Hepatic stellate cell (primary cell): ENCODE results near the gene VCAN.

Source experiments
- DNase-seq: peaks from one replicate; pipeline ENCODE4 v3.0.0; 2011; ENCODE audit warnings: low spot score

Gene VCAN

DNA sequence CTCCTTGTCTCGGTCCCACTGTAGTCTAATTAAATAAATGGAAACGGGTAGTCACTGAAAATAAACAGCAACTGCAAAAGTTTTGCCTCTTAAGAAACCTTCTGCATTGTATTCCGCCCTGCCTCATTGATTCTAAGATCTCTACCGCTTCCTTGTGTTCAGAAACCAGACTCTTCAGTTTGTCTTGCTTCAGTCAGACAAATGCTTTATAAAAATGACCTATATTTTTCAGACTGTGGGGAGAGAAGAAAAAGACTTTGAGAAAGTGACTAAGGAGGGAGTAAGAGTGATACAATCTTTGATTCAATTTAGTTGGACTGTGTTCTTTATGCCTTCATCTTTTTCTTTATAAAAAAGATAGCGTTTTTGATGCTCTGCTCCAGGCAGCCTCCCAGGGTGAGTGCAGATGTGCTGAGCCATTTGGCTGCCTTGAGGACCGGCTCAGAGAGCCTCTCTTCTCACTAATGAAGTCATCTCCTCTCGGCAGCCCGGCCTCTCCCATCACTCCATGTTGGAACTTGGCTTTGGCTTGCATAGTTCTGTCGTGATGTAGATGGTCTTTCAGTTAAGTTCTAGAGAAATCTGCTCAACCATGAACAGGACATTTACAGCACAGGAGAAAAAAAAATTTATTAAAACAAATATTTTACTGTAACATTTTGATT lies 4.0 kb upstream of the VCAN start:
- DNase-seq = no peak

DNA sequence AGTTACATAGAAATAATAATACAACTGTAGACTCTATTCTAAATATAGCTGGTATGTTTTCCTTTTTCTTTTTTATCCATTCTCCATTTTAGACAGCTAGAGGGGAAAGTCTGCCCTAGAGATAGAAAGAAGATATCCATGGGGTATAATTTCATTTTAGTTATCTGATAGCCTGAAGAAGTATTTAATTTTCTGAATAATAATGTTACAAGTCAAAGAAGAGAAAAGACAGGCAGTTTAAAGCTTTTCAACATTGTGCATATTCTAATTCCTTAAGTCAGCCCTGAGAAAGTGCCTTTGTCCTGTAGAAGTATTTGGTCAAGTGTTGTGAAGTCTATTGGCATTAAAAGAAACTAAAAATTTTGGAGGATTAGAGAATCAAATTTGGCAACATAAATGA lies 2.5 kb upstream of the VCAN start:
- DNase-seq = no peak

DNA sequence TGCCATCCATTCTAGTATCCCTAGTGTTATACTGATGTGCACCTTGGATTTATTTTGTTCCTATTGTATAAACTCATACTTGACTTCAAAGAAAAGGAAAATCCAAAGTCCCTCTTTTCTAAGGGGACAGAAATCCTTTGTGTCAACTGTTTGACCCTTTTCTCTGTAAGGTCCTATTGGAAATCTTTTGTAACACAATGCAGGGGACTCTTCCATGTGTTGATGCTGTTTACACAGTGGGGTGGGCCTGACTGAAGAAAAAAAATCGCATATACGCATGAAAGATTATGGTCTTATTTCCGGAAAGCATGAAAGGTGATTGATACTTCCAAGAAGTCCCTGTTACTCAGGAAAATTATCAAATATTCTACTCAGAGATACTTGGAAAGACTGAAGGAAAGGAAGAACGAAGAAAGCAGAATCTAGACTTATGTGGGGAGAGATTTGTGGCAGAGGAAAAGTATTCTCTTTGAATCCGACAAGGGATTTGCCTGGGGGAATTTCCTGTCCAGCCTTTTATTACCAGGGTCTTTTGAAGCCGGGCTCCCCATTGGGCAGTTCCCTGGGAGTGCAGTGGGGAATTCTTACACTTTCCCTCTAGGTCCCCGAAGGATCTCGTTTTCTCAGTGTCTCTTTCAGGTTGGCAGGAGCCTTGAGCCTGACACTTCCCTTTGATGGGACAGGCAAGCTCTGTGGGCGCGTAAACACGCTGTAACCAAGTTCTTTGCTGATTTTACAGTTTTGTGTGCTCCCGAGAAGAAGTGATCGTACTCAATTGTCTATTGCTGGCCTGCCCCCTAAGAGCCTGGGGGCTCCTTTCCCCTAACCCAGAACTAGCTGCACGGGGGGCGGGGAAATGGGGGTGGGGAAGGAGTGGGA lies 779 bp upstream of the VCAN start:
- DNase-seq = no peak

DNA sequence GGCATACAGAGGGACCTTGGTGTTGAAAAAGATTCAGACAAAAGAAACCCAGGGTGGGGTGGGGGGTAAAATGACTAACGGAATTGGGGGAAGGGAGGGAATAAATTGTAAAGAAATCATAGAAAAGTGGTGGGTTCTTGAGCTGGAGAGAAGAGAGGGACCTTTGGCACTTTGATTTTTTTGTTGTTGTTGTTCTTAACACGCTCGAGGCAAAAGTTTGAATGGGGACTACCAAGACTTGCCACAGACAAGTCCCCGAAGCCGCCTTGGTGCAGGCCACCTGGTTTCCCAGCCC lies 616 bp downstream of the VCAN start:
- no peak for DNase-seq

DNA sequence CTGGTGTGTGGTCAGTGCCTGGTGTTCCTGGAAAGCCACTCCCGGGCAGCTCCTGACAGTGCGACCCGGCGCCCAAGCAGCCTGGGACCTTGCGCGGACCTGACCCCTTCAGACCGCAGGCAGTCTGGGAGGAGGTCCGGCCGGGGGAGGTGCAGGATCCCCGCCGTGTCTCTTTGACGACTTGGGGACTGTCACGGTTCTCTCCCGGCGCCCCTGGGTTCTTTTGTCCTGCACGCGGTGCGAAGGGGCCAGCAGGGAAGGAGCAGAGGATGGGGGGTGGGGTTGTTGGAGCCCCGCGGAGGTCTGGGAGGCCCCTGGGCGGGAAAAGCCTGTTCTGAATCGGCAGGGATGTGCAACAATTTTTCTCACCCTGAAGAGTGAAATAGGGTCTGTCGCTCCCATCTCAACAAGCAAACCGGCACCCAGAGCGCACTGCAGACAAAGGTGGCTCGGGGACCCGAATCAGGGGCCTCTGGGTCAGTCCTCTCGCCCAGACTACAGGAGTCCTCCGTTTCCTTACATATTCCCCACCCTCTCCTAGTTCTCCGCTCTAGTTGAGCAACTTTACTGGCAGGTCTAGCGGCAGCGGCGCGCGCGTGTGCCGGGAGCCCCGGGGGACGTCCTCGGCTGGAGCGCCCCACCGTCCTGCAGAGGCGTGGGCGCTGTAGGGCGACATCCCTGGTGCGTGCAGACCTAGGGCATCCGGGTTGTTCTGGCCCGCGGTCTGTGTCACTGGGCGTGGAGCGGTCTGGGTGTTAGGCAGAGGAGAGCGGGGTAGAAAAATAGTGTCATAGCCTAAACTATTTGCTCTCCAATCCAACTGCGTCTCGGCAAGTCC lies 1.2 kb downstream of the VCAN start:
- DNase-seq = peak; percentile 77

DNA sequence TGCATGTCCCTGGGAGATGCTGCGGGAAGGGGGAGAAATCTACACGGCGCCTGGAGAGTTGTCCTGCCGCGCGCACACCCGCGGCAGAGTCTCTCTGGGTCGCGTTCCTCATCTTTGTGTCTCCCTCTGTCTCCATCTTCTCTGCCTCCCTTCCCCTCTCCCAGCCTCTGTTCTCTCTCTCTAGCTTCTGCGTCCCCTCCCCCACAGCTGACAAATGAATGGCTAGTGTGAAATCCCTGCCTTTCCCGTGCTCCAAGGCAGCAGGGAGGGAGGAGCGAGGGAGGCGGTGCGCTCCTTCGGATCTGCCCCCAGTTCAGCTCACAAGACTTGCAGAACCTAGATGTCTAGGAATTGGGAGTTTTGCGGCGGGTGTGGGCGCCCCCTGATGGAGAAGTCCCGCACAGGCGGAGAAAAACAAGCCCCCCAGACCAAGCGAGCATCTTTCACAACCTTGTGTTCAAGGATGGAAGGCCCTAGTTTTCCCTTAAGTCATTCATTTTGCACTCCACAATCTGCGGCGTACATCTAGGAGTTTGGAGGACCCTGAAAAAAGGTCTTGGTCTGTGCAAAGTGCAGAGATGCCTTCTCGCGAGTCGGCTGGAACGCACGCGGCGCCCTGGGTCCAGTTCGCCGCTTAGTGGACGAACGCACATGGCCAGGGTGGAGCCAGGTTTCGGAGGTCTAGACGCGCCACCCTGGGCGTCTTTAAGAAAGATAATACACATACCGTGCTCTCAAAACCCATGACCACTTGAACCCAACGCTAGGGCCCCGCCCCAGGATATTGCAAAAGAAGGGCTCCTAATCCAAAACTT lies 2.0 kb downstream of the VCAN start:
- peak; percentile 93 for DNase-seq

DNA sequence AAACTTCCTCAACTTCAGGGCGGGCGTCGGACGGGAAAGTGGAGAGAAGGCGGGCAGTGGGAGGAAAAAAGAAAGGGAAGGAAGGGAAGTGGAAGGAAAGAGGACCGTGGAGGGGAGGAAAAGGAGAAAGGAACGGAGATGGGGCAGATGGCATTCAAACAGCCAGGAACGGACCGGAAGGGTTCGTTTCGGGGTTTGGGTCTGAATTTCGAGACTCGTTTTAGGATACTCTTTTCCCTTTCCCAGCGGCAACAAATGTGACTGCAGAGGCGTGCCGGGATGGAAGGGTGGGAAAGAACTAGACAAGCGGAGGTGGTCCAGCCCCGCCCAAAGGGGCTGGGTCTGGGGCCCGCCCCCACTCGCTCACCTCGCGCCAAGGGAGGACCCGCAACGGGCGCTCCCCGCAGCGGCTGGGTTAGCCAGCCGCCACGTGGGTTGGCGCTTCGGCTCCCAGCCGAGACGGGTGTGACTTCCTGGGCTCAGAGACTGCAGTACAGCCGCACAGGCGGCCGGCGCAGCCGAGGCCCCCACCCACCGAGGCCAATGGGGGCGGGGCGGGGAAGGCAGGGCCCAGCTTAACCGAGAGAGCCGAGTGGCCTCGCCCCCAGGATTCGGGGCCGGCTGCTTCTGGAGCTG lies 2.7 kb downstream of the VCAN start:
- DNase-seq = peak; percentile 80

DNA sequence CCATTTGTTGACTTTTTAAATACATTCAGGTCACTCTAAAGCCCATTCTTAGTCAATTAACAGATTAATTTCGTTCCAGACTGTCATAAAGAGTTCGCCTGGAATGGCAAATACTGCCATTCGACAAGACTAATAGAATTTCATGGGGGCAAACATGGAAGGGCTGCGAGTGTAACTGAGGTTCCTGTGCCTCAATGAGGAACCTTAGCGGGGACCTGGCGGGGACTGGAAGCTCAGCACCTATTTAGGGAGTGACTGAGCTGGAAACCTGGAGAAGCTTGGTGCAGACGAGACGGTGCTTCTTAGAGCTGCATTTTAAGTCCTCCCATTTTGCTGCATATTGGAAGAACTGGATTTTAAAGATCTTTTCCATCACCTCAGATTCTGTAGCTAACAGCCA lies 3.4 kb downstream of the VCAN start:
- no peak for DNase-seq

DNA sequence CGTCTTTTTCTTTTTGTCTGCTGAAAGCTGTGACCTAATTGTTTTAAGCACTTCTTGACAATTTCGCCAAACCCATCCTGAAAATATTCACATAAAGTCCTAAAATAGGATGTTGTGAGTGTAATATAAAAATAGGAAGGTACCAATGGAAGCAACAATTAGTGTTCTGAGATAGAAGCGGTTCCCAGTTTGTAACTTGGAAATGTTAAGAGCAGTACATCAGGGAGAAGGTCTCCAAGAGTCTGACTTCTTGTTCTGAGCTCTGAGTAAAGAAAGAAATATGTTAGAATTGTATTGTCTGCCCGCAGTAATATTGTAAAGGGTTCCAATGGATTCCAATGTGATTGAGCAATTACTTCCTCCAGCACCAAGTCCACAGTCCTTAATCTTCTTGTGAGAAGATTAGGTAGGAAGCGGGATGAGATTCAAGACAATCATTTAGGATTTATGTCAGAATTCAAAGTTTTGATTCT lies 3.9 kb downstream of the VCAN start:
- peak; percentile 62 for DNase-seq

DNA sequence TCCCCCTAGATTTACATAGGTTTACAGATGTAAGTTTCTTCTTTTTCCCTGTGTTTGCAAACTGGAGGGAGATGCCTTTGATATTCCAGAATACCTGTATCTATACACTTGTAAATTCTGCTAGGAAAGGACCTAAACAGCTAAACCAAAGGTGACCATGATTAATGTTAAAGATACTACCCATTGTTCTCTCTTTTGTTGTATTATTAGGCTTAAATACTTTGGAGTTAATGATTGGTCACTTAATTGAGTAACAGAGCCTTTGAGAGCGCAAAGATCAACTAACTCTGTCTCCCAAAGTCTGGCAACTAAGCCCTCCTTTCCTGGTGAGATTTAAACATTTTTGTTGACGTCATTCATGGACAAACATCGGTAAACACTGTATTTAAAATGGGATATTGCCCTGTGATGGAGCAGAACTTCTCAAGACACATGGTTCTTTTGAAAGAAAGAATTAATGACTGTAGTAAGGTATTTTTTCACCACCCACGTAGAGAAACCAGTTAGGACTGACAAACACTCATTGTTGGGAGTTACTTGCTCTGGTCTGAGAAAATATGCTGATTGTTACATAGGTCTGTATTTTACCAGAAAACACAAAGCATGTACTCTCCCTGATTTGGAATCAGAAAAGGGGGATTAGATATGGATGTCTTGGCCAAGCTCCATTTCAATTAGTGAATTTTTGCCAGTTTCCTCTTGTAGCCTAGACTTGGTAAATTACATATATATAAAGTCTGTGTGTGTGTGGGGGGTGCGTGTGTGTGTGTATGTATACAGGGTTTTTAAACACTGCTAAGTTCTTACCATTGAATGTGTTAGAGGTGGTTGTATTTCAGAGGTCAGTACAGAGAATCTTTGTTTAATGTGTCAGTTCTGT lies 4.6 kb downstream of the VCAN start:
- no peak for DNase-seq

DNA sequence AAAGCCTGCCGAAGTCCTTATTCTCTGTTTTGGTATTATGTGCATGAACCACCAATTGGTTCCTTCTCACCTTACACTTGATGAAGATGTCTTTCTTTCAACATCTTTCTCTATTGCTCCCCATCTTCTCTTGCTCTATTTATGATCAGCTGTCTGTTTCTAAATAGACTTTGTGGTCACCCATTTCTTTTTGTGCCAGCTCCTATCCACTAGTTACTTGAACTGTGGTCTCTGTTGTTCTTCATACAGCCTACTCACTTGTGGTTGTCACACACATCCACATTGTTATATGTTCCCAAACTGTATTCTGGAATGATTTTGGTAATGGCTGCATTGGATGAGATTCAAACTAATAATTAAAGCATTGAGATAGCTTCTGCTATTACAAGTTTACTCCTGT lies 11.4 kb downstream of the VCAN start:
- no peak for DNase-seq

DNA sequence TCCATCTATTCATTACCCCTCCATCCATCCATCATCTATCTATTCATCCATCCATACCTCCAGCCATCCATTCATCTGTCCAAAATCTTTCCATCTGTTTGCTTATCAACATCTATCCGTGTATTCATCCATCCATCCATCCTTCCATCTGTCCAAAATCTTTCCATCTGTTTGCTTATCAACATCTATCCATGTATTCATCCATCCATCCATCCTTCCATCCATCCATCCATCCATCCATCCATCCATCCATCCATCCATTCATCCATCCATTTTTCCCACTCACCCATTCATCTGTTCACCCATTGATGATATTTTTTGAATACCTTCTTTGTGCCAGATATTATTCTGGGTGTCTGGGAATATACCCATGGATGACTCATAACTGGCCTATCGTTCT lies 12.8 kb downstream of the VCAN start:
- no peak for DNase-seq

DNA sequence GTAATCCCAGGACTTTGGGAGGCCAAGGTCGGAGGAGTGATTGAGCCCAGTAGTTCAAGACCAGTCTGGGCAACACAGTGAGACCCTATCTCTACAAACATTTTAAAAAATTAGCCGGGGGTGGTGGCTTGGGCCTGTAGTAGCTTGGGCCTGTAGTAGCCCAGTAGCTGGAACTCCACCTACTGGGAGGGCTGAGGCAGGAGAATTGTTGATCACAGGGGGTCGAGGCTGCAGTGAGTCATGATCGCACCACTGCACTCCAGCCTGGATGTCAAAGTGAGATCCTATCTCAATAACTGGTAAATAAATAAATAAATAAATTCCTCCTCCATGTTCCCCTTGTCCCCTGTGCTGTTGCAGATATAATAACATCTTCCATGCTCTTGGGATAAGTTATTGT lies 14.3 kb downstream of the VCAN start:
- DNase-seq = no peak

DNA sequence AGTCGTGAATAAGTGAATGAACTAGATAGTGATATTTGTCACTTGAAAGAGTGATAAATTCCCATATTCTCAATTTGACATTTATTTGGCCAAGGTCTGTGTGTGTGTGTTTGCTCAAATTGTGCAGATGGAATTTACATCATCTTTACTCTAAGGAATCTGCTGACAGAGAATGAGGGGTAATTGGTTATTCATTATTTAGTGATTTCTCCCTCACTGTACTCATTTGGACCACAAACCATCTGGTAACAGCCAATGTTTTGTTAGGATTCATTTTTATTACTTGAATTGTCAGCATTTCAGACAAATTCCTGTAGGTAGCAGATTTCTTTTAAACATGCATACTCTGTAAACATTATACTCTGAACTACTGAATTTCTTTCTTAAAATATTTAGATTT lies 15.6 kb downstream of the VCAN start:
- DNase-seq = no peak

DNA sequence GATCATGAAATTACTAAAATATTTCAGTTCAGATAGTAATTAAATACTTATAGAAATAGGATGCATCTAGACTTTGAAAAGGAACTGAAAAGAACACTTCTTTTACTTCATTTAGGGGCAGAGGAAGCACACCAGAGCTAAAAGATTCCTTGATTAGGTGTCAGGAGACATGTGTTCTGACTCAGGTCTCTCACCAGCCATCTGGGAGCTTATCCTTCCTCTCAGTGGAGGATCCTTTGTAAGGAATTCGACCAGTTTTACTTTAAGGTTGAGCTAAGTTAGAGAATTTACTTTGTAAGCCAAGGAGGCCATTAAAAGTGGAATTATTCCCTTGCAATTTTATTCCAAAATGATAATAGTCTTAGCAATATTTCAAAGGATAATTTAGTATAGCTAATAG lies 16.7 kb downstream of the VCAN start:
- DNase-seq = no peak

DNA sequence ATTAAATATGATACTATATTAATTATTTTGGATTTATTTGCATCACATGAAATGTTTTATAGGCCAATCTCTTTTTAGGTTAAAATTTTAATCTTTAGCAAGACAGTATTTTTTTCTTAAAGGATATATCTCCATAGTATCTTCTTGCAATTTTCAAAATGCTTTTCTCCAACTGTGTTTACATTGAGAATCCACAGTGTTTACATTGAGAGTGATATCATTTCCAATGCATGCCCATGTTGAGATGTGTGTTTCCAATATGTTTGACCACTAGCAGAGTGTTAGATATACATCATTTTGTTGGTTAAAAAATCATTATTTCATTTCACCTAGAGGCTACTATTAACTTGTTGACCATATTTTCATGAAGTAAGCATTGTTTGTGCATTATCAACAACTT lies 17.3 kb downstream of the VCAN start:
- DNase-seq = no peak

DNA sequence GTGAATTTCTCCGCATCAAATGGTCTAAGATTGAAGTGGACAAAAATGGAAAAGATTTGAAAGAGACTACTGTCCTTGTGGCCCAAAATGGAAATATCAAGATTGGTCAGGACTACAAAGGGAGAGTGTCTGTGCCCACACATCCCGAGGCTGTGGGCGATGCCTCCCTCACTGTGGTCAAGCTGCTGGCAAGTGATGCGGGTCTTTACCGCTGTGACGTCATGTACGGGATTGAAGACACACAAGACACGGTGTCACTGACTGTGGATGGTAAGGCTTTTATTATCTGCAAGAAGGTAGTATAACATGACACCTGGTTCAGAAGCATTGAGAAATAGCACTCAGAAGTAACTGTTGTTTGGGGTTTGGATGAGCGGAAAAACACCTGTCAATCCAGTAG lies 18.7 kb downstream of the VCAN start:
- no peak for DNase-seq

DNA sequence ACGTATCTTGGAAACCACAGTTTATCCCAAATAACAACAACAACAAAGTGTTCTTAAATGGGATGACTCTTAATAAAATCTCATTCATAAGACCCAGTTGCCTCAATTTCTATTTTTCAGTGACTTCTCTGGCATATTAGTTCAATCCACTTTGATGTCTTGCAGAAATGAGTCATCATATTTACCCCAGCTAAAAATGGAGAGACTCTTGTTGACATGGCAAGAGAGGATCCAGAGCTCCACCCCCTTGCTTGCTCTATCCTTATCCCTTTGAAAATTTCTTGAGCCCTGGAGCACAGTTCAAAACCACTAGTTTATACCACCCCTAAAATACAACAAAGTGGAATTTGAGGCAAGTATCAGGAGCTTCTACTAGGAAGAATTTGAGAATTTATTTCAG lies 20.8 kb downstream of the VCAN start:
- no peak for DNase-seq

DNA sequence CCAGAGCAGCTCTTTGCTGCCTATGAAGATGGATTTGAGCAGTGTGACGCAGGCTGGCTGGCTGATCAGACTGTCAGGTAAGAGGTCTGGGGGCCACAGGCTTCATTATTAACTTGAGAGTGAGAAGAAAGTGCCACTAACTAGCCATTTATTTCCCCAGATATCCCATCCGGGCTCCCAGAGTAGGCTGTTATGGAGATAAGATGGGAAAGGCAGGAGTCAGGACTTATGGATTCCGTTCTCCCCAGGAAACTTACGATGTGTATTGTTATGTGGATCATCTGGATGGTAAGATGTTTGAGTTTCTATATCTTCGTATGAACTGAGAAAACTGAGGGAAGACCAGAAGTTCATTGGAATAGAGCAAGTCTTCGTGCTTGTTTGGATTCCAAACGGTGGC lies 22.1 kb downstream of the VCAN start:
- DNase-seq = no peak

DNA sequence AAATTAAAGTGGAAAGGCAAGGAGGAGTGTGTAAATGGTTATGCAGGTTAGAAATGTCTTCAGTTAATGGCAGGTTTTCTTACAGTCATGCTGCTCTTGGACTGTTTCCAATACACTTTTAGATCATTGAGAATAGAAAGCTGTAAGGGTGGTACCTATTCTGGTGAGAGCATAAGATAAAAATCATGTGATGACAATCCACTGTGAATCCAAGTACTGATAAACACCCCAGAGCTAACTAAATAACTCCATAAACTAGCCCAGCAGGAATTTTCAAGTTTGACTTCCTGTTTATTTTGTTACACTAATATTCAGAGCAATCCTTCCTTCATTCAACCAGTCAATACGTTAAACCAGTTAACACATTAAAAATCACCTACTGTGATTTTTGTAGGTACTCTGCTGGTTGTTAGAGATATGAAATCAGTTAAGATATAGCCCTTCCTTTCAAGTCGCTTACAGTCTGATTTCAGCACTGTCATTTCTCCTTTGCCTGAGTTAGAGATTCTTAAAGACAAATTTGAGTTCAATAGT lies 22.6 kb downstream of the VCAN start:
- DNase-seq = no peak
